Activated CD4-positive, CD25-positive, alpha-beta regulatory T cell treated with anti-CD3 and anti-CD28 coated beads, Interleukin-2, amount 50 U/mL, for 24 hours (primary cell): ENCODE data around the gene OR2B3.
A peak's percentile ranks its signal among the peaks of the same experiment; 100 is the strongest.
"Not testable (repeated sequence)": the region's sequence is repeated elsewhere in the genome, so short reads cannot be mapped to it uniquely, and the experiment has no call there.

Experiments
- ATAC-seq, 2 donors: fragments of 150-1000 bp; cut with Tn5 transposase; one replicate each; pipeline ENCODE4 v1.10.0; 2021; ENCODE audit warnings: mild to moderate bottlenecking in 1 of 2, moderate library complexity in 1 of 2

OR2B3 gene, protein sequence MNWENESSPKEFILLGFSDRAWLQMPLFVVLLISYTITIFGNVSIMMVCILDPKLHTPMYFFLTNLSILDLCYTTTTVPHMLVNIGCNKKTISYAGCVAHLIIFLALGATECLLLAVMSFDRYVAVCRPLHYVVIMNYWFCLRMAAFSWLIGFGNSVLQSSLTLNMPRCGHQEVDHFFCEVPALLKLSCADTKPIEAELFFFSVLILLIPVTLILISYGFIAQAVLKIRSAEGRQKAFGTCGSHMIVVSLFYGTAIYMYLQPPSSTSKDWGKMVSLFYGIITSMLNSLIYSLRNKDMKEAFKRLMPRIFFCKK

DNA sequence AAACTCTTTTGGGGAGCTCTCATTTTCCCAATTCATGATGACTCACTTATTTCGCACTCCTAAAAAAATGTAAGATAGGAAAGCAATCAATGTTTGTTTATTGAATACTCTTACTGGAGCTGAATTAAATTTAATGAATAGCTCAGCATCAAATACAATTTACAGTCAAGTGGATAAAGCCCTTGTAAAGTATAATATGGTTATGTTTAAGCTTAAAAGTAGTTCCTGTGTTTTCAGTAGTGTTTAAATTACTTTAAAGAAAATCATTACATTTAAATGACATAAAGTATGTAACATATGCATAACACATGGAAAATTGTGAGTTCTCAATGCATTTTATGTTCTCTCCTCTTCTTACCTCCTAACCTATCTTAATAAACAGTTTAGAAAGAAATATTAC lies at the start of gene OR2B3:
Gene OR2B3, minus strand, starts transcription at position 101 of the 400 bp plus-strand sequence. Its CDS starts 65 bp downstream, at position 36.
- no peak for ATAC-seq

DNA sequence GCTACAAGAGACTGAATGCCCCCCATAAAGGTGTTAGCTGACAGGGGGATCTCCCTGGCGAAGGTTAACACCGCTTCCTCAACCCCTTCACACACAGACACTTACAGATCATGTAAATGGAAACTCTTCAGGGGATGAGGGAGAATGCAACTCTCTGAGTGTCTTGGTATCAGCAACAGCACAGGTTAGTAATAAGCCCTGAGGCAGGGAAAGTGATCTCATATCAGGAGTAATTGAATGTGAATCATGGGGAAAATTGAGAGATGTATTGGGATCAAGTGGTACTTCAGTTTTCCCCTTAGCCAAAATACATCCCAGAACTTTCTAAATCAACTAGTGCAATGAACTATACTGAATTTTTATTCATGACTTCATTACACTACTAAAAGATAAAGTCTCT lies 44.6 kb upstream of the OR2B3 start:
- no peak for ATAC-seq

DNA sequence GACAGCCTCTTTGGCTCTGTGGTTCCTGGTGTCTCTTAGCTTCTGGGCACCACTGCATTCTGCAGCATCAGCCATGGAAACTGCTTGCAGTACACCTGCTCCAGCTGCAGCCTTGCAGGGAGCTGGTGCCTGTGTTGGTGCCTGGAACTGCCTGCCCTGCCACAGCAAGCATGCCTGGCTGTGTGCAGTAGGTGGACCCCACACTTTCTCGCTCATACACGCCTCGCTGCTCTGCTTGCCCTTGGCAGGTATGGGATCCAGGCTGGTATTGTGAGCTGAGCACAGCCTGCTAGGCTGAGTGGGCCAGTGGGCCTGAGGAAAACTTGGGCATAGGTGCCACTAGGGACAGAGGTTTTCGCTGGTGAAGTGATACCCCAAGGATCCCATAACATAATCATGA lies 43.5 kb upstream of the OR2B3 start:
- no peak for ATAC-seq

DNA sequence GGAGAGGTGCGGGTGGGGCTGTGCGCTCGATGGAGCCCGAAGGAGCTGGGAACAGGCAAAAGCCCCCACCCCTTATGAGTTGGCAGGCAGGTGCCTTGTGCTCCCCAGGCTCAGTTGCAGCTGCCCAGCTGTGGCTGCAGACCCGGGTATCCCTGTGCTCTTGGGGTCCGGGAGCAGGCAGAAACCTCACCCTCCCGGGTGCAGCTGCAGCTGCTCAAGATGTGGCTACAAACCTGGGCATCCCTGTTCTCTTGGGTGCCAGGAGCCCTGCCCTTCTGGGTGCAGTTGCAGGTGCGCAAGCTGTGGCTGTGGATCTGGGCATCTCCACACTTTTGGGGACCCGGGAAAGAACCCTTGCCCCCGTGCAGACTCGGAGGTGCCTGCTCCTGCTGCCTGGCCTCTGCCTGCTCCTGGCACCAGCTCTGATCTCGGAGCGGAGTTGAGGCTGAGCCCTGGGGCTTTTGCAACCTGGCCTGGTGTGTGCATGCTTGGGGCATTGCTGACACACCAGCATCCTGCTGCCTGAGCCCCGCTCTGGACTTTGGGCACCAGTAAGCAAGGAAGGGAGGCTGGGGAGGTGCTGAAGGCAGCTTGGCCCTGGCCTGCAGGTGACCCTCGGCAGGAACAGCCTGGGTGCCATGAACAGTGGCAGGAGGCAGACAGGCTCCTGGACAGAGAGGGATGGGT lies 42.4 kb upstream of the OR2B3 start:
- ATAC-seq: no peak

DNA sequence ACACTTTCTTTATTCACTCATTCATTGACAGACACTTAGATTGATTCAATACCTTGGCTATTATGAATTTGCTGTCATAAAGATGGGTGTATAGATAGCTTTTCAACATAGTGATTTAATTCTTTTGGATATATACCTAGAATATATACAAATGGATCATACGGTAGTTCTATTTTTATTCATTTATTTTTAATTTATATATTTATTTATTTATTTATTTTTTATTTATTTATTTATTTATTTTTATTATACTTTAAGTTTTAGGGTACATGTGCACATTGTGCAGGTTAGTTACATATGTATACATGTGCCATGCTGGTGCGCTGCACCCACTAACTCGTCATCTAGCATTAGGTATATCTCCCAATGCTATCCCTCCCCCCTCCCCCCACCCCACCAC lies 27.9 kb upstream of the OR2B3 start:
- not testable (repeated sequence) for ATAC-seq

DNA sequence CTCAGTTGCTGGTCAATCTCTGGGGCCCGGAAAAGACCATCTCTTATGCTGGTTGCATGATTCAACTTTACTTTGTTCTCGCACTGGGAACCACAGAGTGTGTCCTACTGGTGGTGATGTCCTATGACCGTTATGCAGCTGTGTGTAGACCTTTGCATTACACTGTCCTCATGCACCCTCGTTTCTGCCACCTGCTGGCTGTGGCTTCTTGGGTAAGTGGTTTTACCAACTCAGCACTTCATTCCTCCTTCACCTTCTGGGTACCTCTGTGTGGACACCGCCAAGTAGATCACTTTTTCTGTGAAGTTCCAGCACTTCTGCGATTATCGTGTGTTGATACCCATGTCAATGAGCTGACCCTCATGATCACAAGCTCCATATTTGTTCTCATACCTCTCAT lies 25.0 kb upstream of the OR2B3 start:
- no peak for ATAC-seq

DNA sequence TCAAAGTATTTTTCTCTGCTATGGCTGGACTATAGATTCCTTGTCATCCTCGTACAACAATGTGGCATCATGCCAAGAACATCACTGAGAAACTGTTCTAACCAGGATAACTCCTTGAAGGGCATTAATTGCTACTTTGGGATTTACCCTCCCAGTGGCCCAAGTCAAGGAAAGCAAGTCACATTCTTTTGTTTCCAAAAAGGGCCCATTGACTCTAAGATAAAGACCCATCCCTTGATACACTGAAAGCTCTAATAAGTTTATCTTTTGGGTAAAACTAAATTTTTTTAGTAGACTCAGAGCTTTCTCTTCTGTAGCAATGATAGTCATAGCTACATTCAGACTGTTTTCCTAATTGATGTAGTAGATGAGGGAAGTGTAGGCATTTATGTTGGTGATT lies 20.6 kb upstream of the OR2B3 start, which contains the start of gene OR2J3:
Gene OR2J3, plus strand, starts transcription at position 301 of the 400 bp plus-strand sequence. CDS start 3,833 bp downstream, outside the sequence.
- no peak for ATAC-seq

DNA sequence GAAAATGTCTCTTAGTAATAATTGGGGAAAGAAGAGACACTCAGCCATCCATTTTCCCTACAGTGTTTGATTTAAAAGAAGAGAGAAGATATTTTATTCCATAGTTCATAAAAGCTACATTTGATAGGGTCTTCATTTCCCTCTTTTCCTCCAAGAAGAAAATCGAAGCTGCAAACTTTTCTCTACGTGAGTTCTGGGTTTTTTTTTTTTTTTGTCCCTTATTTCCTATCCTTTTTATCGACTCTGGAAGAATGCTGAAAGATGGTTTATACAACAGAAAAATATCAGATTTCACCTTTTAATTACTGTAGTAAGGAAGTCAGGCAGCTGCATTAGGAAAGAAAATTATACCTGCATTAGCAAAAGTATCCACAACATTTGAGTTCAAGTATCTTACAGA lies 12.1 kb upstream of the OR2B3 start, which contains the start of gene OR2J1:
Gene OR2J1, plus strand, starts transcription at position 301 of the 400 bp plus-strand sequence. CDS start 1,453 bp downstream, outside the sequence.
- ATAC-seq: no peak

DNA sequence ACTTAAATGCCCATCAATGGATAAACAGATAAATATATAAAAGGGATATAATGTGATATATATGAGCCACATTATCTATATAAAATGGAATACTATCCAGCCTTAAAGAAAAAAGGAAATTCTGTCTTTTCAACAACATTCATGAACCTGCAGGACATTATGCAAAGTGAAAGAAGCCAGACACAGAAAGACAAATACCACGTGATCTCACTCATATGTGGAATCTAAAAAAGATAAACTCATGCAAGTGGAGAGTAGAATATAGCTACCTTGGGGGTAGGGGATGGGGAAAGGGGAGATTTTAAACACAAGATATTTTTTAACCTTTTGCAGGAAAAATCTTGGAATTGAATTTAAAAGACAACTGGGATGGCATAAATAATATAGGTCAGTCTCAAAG lies 10.7 kb upstream of the OR2B3 start:
- no peak for ATAC-seq

DNA sequence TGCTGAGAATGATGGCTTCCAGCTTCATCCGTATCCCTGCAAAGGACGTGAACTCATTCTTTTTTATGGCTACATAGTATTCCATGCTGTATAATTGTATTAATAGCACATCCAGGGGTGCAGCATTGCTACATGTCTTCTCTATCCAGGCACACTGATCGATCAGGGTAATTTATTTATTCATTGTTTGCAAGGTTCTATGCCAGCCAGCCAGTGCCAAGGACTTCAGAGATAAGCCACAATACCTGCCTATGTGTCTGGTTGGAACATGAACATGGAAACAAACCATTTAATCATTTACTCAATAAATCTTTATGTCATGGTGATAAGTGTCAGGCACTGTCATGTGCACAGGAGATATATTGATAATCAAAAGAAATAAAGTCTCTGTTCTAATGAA lies 5.8 kb upstream of the OR2B3 start:
- ATAC-seq: no peak

DNA sequence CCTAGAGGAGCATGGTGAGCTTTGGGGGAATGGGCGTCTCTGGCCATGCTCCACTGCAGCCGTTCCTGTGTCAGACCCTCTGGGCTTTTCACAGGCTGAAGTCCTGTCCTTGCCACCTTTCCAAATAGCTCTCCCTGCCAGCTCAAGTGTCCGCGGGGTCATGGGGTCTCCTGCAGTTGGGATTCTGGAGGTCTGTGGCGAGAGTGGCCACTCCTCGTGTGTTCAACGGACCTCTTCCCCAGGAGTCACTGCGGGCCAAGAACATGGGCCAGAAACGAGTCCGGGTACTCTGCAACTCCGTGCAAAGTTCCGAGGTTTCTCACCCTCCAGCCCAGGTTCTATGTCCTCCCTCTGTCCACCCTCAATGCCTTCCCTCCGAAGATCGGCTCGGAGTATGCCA lies 4.7 kb downstream of the OR2B3 start:
- no peak for ATAC-seq

DNA sequence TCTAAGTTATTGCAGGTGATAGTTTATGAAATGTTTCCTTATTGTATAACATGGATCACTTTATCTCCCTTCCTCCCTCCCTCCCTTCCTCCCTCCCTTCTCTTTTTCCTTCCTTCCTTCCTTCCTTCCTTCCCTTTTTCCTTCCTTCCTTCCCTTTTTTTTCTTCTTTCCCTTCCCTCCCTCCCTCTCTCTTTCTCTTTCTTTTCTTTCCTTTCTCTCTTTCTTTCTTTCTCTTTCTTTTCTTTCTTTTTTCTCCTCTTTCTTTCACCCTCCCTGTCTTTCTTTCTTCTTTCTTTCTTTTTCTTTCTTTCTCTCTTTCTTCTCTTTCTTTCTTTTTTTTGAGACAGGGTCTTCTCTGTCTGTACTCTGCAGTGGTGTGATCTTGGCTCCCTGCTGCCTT lies 5.8 kb downstream of the OR2B3 start:
- no peak for ATAC-seq

DNA sequence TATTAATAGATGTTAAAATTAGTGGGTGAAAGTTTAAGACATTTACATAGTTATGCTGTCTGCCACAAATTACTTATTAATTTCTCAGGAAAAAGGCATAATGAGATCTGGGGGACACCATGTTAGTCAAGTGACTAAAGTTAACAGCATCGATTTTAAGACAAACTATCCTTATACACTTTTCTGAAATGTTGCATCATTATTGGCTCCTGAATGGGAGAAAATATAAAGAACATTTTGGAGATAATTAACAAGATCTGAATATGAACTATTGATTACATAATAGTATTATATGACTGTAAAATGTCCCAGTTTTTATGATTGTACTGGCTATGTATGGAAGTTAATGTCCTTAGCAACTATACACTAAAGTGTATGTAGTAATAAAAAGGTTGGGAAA lies 7.9 kb downstream of the OR2B3 start:
- no peak for ATAC-seq

DNA sequence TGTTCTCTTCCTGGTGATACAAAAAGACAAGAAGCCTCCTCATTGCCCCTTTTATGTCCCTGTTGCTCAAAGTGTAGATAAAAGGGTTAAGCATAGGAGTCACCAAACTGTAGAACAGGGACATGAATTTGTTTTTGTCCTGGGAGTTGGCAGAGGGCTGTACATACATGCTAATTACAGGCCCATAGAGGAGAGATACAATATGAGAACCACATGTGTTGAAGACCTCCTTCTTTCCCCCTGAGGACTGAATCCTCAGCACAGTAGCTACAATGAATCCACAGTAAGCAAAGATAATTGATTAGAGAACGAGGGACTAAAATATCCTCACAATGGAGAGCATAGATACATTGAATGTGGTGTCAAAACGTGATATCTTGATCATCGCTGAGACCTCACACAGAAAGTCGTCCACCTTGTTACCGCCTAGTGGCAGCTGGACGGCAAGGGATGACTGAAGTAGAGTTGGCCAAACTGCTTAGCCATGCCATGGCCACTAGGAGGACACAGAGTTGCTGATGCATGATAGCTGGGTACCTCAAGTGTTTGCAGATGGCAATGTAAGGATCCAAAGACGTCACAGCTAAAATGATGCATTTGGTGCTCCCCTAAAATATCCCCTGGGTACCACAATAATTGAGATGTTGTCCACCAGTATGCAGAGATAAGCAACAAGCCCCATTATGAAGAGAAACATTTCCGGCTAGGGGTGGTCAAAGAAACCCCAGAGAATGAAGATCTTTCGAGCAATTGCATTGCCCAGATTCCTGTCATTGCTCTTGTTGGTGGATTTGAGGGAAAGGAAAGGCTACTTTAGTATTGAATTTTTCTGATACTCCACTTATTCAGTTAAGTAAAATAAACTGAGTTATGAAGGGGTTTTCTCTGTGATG lies 15.0 kb downstream of the OR2B3 start:
- ATAC-seq: peak in 1 of 2 donors; percentile 30

DNA sequence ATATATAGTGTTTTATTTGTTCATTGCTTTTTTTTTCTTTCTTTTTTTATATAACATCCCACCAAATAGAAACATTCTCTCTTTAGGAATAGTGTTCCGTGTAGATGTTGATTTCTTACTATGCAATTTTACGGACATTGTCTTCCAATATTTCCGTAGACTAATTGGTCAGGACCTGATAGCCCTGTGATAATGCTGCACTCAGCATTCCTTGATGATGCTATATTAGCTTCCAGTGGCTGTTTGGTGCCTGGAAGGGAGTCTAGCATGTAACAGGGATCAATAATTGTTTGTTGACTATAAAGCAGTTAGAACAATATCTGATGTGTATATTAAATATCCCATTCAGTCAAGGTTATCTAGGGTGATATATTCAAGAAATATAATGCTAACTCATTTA lies 35.4 kb downstream of the OR2B3 start:
- ATAC-seq: no peak

DNA sequence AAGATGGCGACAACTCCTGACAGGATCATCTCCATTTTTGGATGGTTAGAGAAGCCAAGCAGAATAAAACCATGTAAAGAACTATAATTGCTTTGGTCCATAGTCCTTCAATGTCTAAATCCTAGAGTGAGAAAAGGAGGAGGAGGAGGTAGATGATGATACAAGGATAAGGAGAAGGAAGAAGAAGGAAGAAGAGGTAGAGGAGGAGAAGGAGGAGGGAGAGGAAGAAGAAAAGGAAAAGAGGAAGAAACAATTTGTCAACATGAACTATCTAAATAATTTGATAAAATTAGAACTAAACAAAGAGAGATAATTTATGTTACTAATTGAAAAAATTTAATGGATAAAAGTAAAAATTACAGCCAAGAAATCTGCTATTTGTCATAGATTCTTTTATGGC lies 42.0 kb downstream of the OR2B3 start, which contains the start of gene OR2W1:
Gene OR2W1, minus strand, starts transcription at position 101 of the 400 bp plus-strand sequence. Its CDS starts 0 bp downstream, at position 101.
- no peak for ATAC-seq
